Measurements from ENCODE around the gene UBL4B. TPM values are rescaled to one million over a fixed set of nuclear protein-coding genes. Genes with fewer than 3 reads are reported as not detected.

The UBL4B gene
- total RNA-seq, 2 experiments from 2014 or later = not detected

DNA sequence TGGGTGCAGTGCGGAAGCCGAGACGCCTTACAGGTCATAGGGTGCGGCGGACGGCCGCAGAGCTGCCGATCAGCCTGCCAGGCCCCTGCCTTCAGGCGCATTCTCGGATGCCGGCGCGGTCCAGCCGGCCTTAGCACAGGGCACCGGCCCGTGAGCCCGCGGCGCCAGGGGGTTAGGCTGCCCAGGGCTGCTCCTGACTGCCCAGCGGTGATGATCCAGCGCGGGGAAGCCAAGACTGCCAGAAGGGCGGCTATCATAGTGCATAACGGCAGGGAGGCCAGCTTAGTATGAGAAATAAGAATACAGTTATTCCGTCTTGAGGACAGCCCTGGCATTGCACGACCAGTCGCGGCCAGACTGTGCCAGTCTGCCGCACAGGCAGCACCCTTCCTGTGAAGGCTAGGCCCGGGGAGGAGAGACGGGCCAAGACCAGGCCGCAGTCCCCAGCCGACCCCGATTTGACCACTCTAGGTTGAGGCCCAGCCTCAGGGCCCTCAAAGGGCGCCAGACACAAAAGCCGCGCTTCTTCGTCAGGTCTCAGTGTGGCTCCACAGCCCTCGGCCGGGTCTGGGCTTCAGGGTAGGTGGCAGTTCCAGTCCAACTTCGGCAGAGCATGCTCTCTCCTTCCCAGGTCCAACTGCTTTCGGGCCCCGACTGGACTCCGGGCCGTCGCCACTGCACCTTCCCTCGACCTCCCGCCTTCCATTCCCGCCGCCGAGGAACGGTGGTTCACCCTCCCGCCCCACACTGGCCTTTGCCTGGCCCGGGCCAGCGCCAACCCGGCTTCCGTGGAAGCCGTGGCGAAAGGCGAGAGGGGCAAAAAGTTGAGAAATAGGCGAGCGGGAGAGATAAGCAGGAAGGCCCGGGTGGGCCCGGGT lies 42.6 kb upstream of the UBL4B start:
- peaks cover 57% of the 10 kb centered on the region for H3K27me3 Mint-ChIP-seq

DNA sequence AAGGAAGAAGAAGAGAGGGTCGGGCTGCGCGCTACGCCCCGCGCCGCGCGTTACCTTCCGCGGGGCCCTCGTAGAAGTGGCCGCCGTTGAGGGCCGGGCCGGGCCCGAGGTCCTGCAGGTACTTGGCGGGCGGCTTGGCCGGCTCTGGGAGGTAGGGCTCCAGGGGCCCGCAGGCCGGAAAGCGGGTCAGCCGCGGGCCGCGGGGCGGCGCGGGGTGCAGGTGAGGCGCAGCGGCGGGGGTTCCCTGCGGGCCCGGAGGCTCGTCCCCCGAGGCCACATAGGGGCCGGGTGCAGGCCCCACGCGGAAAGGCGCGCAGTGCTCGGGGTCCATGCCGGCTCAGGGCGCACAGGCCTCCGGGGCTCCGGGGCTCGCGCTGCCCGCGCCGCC lies 42.0 kb upstream of the UBL4B start:
- H3K4me1 Mint-ChIP-seq (ENCODE audit: low read depth) = peaks cover 12% of the 10 kb centered on the region
- ChIA-PET POLR2A (interaction anchor here (1.4 kb wide), 1 partner anchor 34 kb away, joined by 3 read pairs; no protein-coding TSS in a partner anchor), CTCF (interaction anchor here (1.4 to 4.1 kb wide), 3 partner anchors 10 to 18 kb away, joined by 6 to 22 read pairs (median 20); no protein-coding TSS in a partner anchor)
- peaks cover 57% of the 10 kb centered on the region for H3K27me3 Mint-ChIP-seq
- H3K4me3 Mint-ChIP-seq = no peak overlapping the region
- no peak overlapping the region for H3K27ac Mint-ChIP-seq
- TF ChIP-seq, protein P1, sequence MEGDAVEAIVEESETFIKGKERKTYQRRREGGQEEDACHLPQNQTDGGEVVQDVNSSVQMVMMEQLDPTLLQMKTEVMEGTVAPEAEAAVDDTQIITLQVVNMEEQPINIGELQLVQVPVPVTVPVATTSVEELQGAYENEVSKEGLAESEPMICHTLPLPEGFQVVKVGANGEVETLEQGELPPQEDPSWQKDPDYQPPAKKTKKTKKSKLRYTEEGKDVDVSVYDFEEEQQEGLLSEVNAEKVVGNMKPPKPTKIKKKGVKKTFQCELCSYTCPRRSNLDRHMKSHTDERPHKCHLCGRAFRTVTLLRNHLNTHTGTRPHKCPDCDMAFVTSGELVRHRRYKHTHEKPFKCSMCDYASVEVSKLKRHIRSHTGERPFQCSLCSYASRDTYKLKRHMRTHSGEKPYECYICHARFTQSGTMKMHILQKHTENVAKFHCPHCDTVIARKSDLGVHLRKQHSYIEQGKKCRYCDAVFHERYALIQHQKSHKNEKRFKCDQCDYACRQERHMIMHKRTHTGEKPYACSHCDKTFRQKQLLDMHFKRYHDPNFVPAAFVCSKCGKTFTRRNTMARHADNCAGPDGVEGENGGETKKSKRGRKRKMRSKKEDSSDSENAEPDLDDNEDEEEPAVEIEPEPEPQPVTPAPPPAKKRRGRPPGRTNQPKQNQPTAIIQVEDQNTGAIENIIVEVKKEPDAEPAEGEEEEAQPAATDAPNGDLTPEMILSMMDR (IDR thresholded peaks at IDR 0.05) = no peak
- no peaks in the 10 kb centered on the region for H3K36me3 Mint-ChIP-seq (ENCODE audit: low read depth)
- ATAC-seq = no peak
- no peaks in the 10 kb centered on the region for H3K9me3 Mint-ChIP-seq
- intact Hi-C loops (cut with micrococcal nuclease) = no loop called here
- DNase-seq = no peak

More for the DNA sequence above, 42.6 kb upstream of the UBL4B start:
- TF ChIP-seq, protein P1 (IDR thresholded peaks at IDR 0.05) = no peak
- no peak overlapping the region for H3K4me3 Mint-ChIP-seq
- H3K4me1 Mint-ChIP-seq (ENCODE audit: low read depth) = peaks cover 12% of the 10 kb centered on the region
- no peaks in the 10 kb centered on the region for H3K9me3 Mint-ChIP-seq
- POLR2A ChIA-PET = interaction anchor here (0.8 to 1.6 kb wide), 3 partner anchors 11 to 41 kb away, joined by 3 read pairs; no protein-coding TSS in a partner anchor
- ATAC-seq (peak; percentile 40), DNase-seq (peak; percentile 13)
- intact Hi-C loops (cut with micrococcal nuclease) = no loop called here
- no peak overlapping the region for H3K27ac Mint-ChIP-seq
- CTCF ChIA-PET = interaction anchor here (1.0 to 11.0 kb wide), 4 partner anchors 10 to 36 kb away, joined by 3 to 163 read pairs (median 6); no protein-coding TSS in a partner anchor
- no peaks in the 10 kb centered on the region for H3K36me3 Mint-ChIP-seq (ENCODE audit: low read depth)

DNA sequence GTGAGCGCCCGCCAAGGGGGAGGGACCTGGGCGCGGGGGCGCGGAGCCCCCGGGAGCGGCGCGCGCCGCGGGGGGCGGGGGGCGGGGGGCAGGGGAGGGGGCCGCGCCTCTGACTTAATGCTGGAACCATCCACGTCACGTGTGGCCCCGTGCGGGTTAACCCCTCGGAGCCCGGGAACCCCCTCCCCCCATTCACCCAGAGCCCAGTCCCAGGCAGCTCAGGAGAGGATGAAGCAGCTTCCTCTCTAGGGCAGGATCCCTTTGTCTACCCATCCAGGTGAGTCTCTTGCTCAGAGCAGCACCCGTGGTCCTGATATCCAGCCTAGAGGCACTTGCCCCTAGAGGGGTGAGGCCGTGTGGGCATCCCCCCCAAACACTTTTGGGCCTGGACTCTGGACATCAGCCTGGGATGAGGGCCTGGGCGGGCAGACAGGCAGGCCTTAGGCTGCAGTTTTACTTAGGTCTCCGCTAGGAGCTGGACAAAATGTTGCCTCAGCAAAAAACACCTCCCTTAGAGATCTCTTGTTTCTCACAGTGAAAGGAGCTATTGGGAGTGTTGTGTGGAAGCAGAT lies 41.5 kb upstream of the UBL4B start, which contains the start of gene ALX3:
Gene ALX3, minus strand, starts transcription at position 2 of the 572 bp plus-strand sequence. CDS start 60 bp downstream, outside the sequence.
- H3K27me3 Mint-ChIP-seq = peaks cover 57% of the 10 kb centered on the region
- H3K36me3 Mint-ChIP-seq (ENCODE audit: low read depth) = no peaks in the 10 kb centered on the region
- no peak for DNase-seq
- no peaks in the 10 kb centered on the region for H3K9me3 Mint-ChIP-seq
- ATAC-seq = no peak
- H3K4me3 Mint-ChIP-seq = no peak within 1 kb of the TSS
- no peak within 1 kb of the TSS for H3K27ac Mint-ChIP-seq
- TF ChIP-seq, protein P1 (IDR thresholded peaks at IDR 0.05) = no peak
- peaks cover 12% of the 10 kb centered on the region for H3K4me1 Mint-ChIP-seq (ENCODE audit: low read depth)
- intact Hi-C loops (cut with micrococcal nuclease) = no loop called here
- ChIA-PET CTCF (interaction anchor here (0.9 to 4.1 kb wide), 8 partner anchors 11 to 41 kb away, joined by 4 to 22 read pairs (median 5); no protein-coding TSS in a partner anchor), POLR2A (no interaction called here)

DNA sequence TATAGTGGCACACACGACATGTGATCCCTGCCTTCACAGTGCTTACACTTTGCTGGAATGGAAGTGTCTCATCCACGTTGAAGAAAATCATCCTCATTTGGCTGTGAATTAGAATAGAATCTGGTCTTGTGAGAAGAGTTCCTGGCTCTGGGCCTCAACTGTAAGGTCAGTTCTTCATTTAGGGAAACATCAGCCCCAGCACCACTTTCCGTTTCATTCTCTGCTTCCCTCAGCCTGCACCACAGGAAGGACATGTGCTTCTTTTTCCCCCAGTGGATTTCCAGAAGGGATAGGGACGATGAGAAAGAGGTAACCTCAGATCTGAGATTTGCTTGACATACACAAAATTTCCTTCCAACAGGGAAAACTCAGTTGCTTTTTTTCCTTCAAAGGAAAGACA lies 38.1 kb upstream of the UBL4B start:
- ChIA-PET POLR2A (interaction anchor here (0.7 to 1.3 kb wide), 2 partner anchors 18 to 23 kb away, joined by 3 to 4 read pairs; no protein-coding TSS in a partner anchor), CTCF (interaction anchor here (1.7 to 4.1 kb wide), 4 partner anchors 14 to 123 kb away, joined by 4 to 22 read pairs (median 13); no protein-coding TSS in a partner anchor)
- H3K4me3 Mint-ChIP-seq = no peak overlapping the region
- no peak for DNase-seq
- peaks cover 34% of the 10 kb centered on the region for H3K27me3 Mint-ChIP-seq
- no peaks in the 10 kb centered on the region for H3K36me3 Mint-ChIP-seq (ENCODE audit: low read depth)
- intact Hi-C loops (cut with micrococcal nuclease) = no loop called here
- H3K4me1 Mint-ChIP-seq (ENCODE audit: low read depth) = peaks cover 5% of the 10 kb centered on the region
- ATAC-seq = no peak
- TF ChIP-seq, protein P1 (IDR thresholded peaks at IDR 0.05) = no peak
- H3K27ac Mint-ChIP-seq = no peak overlapping the region
- no peaks in the 10 kb centered on the region for H3K9me3 Mint-ChIP-seq
